Activated CD4-positive, alpha-beta memory T cell treated with anti-CD3 and anti-CD28 coated beads for 36 hours (primary cell): Measurements from ENCODE around the gene SLC16A13. TPM values are rescaled to one million over a fixed set of nuclear protein-coding genes. Genes with fewer than 3 reads are reported as not detected.

Experiments used
- CTCF ChIA-PET: fragments of 350-600 bp; sonication (Branson Sonifier 250); formaldehyde crosslinking; loops from one replicate; lab custom pipeline; 2021; ENCODE audit warnings: antibody characterized with exemption, inconsistent platforms; lab: Charles Lee
- POLR2A ChIA-PET: fragments of 350-600 bp; sonication (Branson Sonifier 250); formaldehyde crosslinking; loops from one replicate; lab custom pipeline; 2021; ENCODE audit warnings: antibody characterized with exemption; lab: Charles Lee
- DNase-seq: peaks from one replicate; pipeline ENCODE4 v3.0.0-alpha.2; 2020
- H3K27ac Mint-ChIP-seq: one replicate; pipeline ENCODE4 v1.8.0; 2021; ENCODE audit warnings: mixed read lengths
- H3K27me3 Mint-ChIP-seq: one replicate; pipeline ENCODE4 v1.8.0; 2021; ENCODE audit warnings: mixed read lengths
- H3K36me3 Mint-ChIP-seq: one replicate; pipeline ENCODE4 v1.8.0; 2021; ENCODE audit warnings: mixed read lengths
- H3K4me1 Mint-ChIP-seq: one replicate; pipeline ENCODE4 v1.8.0; 2021; ENCODE audit warnings: low read depth, mixed read lengths
- H3K4me3 Mint-ChIP-seq: one replicate; pipeline ENCODE4 v1.8.0; 2021; ENCODE audit warnings: mild to moderate bottlenecking, mixed read lengths
- H3K9me3 Mint-ChIP-seq: one replicate; pipeline ENCODE4 v1.8.0; 2021; ENCODE audit warnings: mixed read lengths
- intact Hi-C: fragments of 100-400 bp; cut with micrococcal nuclease; formaldehyde crosslinking; loops from one replicate; pipeline ENCODE4 v1.15.1; 2023
- total RNA-seq, 2 experiments: library from RNA; stranded (reverse); gene quantifications; one replicate each; pipeline ENCODE4 v1.2.3, GENCODE V29; 2021

Gene SLC16A13
- total RNA-seq, 2 experiments from 2014 or later: 10.4 to 10.7 TPM

DNA sequence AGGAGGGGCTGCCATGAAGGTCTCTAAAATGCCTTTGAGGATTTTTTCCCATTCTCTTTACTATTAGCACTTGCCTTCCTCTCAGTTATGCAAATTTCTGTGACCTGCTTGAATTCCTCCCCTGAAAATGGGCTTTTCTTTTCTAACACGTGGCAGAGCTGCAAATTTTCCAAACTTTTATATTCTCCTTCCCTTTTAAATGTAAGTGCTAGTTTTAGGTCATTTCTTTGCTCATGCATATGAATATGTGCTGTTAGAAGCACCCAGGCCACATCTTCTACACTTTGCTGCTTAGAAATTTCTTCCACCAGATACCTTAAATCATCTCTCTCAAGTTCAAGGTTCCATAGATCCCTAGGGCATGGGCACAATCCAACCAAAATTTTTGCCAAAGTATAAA is 32.5 kb downstream of the SLC16A13 start:
- Mint-ChIP-seq H3K27me3 (peaks cover 12% of the 10 kb centered on the region), H3K36me3 (peaks cover 6% of the 10 kb centered on the region), H3K9me3 (peaks cover 21% of the 10 kb centered on the region), H3K4me3 (no peak overlapping the region), H3K4me1 (no peaks in the 10 kb centered on the region), H3K27ac (no peak overlapping the region)
- ChIA-PET CTCF (interaction anchor here (1.3 kb wide), 1 partner anchor 69 kb away, joined by 4 read pairs; no protein-coding TSS in a partner anchor), POLR2A (no interaction called here)
- no peak for DNase-seq
- intact Hi-C loops: no loop called here

DNA sequence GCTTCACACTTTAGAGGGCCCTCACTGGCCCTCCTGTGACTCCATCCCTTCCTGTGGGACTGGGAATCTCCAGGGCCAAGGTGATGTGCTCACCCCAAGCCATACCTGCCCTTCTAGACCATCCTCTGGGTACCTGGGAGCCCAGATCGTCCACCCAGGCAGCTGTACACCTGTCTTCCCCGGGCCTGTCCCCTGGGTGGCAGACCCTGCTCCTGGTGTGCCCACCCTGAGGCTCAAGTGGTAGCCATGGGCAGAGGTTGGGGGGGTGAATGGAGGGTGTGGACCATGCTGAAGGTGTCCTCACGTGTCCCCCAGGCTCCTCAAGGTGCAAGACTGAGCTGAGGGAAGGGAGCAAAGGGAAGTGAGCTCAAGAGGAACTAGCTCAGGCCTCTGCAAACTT is 34.9 kb downstream of the SLC16A13 start:
- Mint-ChIP-seq H3K27ac (no peak overlapping the region), H3K27me3 (peaks cover 1% of the 10 kb centered on the region), H3K9me3 (peaks cover 21% of the 10 kb centered on the region), H3K4me3 (no peak overlapping the region), H3K4me1 (no peaks in the 10 kb centered on the region), H3K36me3 (peaks cover 6% of the 10 kb centered on the region)
- POLR2A ChIA-PET: no interaction called here
- intact Hi-C loops: no loop called here
- CTCF ChIA-PET: interaction anchor here (0.6 to 0.7 kb wide), 2 partner anchors 11 to 21 kb away, joined by 3 to 4 read pairs; no protein-coding TSS in a partner anchor
- no peak for DNase-seq

DNA sequence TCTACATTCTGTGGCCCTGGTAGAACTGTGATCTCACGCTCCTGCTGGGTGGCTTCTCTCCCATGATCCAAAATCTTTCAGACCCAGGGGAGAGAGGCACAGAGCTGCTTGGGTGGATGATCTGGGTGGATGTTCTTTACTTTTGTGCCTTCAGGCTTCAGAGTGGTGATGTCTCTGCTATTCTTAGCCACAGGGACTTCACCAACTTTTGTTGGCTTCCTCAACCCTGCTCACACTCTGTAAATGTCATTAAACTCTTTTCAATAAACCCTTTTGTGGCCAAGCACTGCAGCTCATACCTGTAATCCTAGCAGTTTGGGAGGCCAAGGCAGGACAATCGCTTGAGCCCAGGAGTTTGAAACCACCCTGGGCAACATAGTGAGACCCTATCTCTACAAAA is 36.6 kb downstream of the SLC16A13 start:
- Mint-ChIP-seq H3K27ac (no peak overlapping the region), H3K4me3 (no peak overlapping the region), H3K4me1 (no peaks in the 10 kb centered on the region), H3K9me3 (peaks cover 18% of the 10 kb centered on the region), H3K36me3 (peaks cover 4% of the 10 kb centered on the region), H3K27me3 (no peaks in the 10 kb centered on the region)
- ChIA-PET CTCF (no interaction called here), POLR2A (no interaction called here)
- intact Hi-C loops: no loop called here
- no peak for DNase-seq

DNA sequence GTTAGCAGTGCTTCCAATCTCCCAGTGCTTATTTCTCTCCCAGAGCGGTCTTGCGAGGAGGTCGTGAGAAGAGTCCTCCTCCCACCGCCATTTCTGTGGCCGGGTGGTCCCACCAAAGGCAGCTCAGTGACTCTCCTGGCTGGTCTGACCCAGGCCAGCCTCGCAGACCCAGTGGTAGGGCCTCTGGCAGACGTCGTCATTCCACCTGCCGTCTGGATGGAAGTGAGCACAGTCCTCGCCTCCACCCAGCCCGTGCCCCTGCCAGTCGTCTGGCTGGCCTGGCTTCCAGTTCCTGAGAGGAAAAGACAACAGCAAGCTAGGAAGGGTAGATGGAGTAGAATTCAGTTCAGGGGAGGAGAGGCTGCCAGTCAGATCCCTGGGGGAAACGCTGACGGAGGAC is 39.1 kb downstream of the SLC16A13 start:
- Mint-ChIP-seq H3K36me3 (no peaks in the 10 kb centered on the region), H3K9me3 (no peaks in the 10 kb centered on the region), H3K4me1 (no peaks in the 10 kb centered on the region), H3K4me3 (no peak overlapping the region), H3K27me3 (no peaks in the 10 kb centered on the region), H3K27ac (no peak overlapping the region)
- ChIA-PET POLR2A (no interaction called here), CTCF (interaction anchor here (1.5 kb wide), 1 partner anchor 231 kb away, joined by 4 read pairs; no protein-coding TSS in a partner anchor)
- no peak for DNase-seq
- intact Hi-C loops: no loop called here

DNA sequence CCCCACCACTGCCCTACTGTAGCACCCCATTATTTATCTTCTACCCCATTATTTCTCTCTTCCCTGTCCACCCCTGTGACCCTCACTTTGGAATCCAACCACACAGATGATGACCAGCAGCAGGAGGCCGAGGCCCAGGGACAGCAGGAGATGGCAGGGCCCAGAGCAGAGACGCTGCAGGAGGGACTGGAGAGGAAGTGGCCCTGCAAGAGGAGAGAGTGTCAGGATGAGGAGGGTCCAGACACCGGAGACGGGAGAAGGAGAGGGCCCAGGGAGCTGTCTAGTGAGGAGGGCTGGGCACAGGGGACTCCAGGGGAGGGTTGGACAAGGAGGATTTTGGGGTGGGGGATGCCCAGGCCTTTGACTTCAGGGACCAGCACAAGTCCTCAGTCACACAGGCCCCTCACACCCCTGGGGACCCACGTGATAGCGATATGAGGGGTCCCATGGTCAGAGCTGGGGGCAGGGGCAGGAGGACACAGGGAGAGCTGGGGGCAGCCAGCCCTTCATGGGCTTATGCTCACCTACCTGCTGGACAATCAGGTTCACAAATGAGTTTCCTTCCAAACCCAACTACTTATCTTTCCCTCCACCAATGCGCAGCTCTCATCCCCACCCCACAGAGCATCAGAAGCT is 42.2 kb downstream of the SLC16A13 start:
- ChIA-PET CTCF (no interaction called here), POLR2A (no interaction called here)
- intact Hi-C loops: no loop called here
- H3K27ac Mint-ChIP-seq: no peak overlapping the region
- H3K4me1 Mint-ChIP-seq: peaks cover 19% of the 10 kb centered on the region
- H3K4me3 Mint-ChIP-seq: no peak overlapping the region
- no peaks in the 10 kb centered on the region for H3K27me3 Mint-ChIP-seq
- no peaks in the 10 kb centered on the region for H3K36me3 Mint-ChIP-seq
- DNase-seq: no peak
- no peaks in the 10 kb centered on the region for H3K9me3 Mint-ChIP-seq

- Mint-ChIP-seq H3K4me3 (no peak overlapping the region), H3K4me1 (peaks cover 24% of the 10 kb centered on the region), H3K27ac (no peak overlapping the region), H3K36me3 (no peaks in the 10 kb centered on the region), H3K9me3 (no peaks in the 10 kb centered on the region), H3K27me3 (no peaks in the 10 kb centered on the region)
- ChIA-PET POLR2A (no interaction called here), CTCF (interaction anchor here (1.1 kb wide), 1 partner anchor 57 kb away, joined by 3 read pairs; no protein-coding TSS in a partner anchor)
- intact Hi-C loops: no loop called here
- no peak for DNase-seq
These were observed 42.9 kb downstream of the SLC16A13 start for GRCh38 chr17:7078711-7079110.

DNA sequence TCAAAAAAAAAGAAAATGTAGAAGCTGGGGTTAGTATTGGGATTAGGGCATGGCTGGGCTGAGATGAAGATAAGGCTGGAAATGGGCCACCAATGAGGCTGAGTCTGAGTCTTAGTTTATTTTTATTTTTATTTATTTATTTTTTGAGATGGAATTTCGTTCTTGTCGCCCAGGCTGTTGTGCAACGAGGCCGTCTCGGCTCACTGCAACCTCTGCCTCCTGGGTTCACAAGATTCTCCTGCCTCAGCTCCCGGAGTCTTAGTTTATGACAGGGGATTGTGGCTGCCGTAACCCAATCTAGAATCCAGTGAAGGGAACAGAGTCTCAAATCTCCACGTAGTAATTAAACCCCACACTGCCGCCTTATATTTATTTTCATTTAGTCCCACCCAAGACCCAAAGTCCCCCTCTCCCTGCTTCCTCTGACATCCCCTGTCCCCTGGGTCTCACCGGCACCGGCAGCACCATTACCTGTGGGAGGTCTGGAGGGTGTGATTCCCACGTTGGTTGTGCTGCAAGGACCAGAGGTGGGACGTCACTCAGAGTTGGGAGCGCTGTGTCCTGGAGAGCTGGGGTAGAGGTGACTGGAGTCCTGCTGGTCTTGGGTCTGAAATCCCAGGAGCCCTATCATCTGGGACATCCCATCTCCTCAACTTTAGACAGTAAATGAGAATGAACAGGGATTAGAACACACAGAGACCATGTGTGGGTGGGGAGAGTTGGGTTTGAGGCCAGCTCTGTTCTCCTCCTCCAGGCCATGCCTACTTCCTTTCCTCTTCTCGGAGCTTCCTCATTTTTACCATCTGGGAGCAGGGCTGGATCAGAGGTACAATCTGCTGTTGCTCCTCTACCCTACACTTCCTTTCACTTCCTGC is 44.0 kb downstream of the SLC16A13 start, which contains the start of gene CLEC10A:
Gene CLEC10A, minus strand, starts transcription at position 671 of the 875 bp plus-strand sequence. CDS start 1,439 bp downstream, outside the sequence.
- intact Hi-C loops: no loop called here
- Mint-ChIP-seq H3K9me3 (no peaks in the 10 kb centered on the region), H3K4me1 (peaks cover 31% of the 10 kb centered on the region), H3K27ac (no peak within 1 kb of the TSS), H3K36me3 (no peaks in the 10 kb centered on the region), H3K27me3 (no peaks in the 10 kb centered on the region), H3K4me3 (no peak within 1 kb of the TSS)
- CTCF ChIA-PET: interaction anchor here (0.6 to 1.4 kb wide), 3 partner anchors 34 to 893 kb away, joined by 3 to 6 read pairs (median 3); no protein-coding TSS in a partner anchor
- DNase-seq: no peak
- POLR2A ChIA-PET: no interaction called here

DNA sequence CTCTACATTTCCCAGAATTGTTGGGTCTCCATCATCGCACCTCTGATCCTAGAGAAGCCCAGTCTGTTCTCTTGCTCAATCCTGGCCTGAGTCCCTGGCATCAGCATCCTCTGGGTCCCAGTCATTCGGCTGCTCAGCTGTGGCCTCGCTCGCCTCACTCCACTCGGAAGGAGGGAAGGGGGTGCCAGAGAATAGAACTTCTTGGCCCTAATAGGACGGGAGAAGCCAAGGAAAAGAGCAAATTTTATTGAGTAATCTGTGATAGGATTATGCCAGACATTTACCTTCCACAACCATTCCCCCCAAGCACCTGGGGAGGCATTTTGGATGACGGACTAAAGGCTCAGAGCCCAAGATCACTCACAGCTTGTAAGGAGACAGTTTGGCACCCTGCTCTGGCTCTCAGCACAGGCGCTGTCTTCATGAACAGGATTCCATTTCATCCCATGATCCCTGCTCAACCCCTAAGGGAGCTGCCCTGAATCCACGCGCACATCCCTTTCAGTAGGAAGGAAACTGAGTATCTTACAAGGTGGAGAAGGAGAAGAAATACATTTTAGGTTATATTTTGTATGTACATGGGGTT is 44.7 kb downstream of the SLC16A13 start:
- Mint-ChIP-seq H3K36me3 (no peaks in the 10 kb centered on the region), H3K27me3 (no peaks in the 10 kb centered on the region), H3K4me3 (no peak overlapping the region), H3K4me1 (peaks cover 31% of the 10 kb centered on the region), H3K9me3 (no peaks in the 10 kb centered on the region), H3K27ac (no peak overlapping the region)
- POLR2A ChIA-PET: no interaction called here
- intact Hi-C loops: no loop called here
- CTCF ChIA-PET: interaction anchor here (0.6 to 1.8 kb wide), 3 partner anchors 29 to 892 kb away, joined by 3 to 8 read pairs (median 6); no protein-coding TSS in a partner anchor
- DNase-seq: no peak

DNA sequence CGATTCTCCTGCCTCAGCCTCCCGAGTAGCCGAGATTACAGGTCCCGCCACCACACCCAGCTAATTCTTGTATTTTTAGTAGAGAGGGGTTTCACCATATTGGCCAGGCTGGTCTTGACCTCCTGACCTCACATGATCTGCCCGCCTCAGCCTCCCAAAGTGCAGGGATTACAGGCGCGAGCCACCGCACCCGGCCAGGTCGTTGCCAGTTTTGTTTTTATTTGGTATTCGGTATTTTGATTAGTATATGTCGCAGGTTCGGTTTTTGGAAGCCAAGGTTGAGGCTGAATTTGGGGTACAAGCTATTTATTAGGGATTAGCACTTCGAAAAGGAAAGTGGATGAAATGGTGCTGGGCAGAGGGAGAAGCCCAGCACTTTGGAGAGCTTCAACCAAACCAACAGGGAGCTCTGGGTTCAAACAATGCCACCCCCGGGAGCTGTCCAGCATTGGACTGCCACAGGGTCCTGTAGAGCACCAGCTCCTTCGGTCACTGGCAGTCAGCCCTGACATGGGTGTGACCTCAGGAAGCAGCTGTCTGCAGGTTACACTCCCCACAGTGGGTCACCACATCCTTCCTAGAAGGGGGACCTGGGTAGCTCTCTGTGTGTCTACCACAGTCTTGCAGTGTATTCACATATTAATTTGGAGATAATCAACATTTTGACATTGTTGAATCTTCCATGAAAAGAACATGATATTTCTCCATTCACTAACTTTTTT is 45.7 kb downstream of the SLC16A13 start:
- Mint-ChIP-seq H3K9me3 (no peaks in the 10 kb centered on the region), H3K4me3 (no peak overlapping the region), H3K27me3 (no peaks in the 10 kb centered on the region), H3K27ac (no peak overlapping the region), H3K36me3 (no peaks in the 10 kb centered on the region), H3K4me1 (peaks cover 31% of the 10 kb centered on the region)
- peak; percentile 44 for DNase-seq
- ChIA-PET POLR2A (interaction anchor here (0.9 kb wide), 1 partner anchor 17 kb away, joined by 3 read pairs; no protein-coding TSS in a partner anchor), CTCF (interaction anchor here (0.6 to 1.8 kb wide), 2 partner anchors 11 to 30 kb away, joined by 4 to 8 read pairs; no protein-coding TSS in a partner anchor)
- intact Hi-C loops: no loop called here

GRCh38 chr17:7083592-7083991 is 47.8 kb downstream of the SLC16A13 start:
- peaks cover 6% of the 10 kb centered on the region for H3K27me3 Mint-ChIP-seq
- H3K9me3 Mint-ChIP-seq: no peaks in the 10 kb centered on the region
- CTCF ChIA-PET: interaction anchor here (1.1 kb wide), 1 partner anchor 31 kb away, joined by 5 read pairs; no protein-coding TSS in a partner anchor
- H3K4me1 Mint-ChIP-seq: peaks cover 31% of the 10 kb centered on the region
- DNase-seq: no peak
- intact Hi-C loops: no loop called here
- no peaks in the 10 kb centered on the region for H3K36me3 Mint-ChIP-seq
- POLR2A ChIA-PET: no interaction called here
- no peak overlapping the region for H3K27ac Mint-ChIP-seq
- no peak overlapping the region for H3K4me3 Mint-ChIP-seq

DNA sequence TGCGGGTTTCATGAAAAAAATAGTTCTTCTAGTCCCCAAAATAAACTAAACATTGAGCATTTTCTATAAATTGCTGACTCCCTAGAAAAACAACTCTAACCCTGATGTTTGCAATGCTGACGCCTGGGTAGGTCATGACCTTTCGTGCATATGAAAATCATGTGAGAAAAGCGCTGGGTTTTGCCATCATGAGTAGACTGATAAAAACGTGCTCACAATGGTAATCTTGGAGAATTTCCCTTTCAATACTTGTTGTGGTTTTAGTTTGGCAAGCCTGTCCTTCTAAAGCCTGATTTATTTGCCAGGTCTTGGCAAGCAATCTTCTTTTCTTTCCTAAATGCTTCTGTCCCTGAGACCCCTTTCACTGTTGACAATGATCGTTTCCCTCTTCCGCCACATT is 48.3 kb downstream of the SLC16A13 start:
- Mint-ChIP-seq H3K4me3 (no peak overlapping the region), H3K4me1 (peaks cover 31% of the 10 kb centered on the region), H3K27ac (no peak overlapping the region), H3K36me3 (no peaks in the 10 kb centered on the region), H3K27me3 (peaks cover 6% of the 10 kb centered on the region), H3K9me3 (no peaks in the 10 kb centered on the region)
- ChIA-PET POLR2A (no interaction called here), CTCF (interaction anchor here (1.1 kb wide), 1 partner anchor 32 kb away, joined by 5 read pairs; no protein-coding TSS in a partner anchor)
- no peak for DNase-seq
- intact Hi-C loops: no loop called here
